NT2/D1 (cell line): ENCODE data around the gene TEDC1.

ENCODE experiments used
- SUZ12 ChIP-seq: IDR thresholded peaks from 2 replicates; pipeline ENCODE4 v1.6.1; 2011; ENCODE audit not compliant: insufficient read length, insufficient read depth; ENCODE audit errors: extremely low read depth
- YY1 ChIP-seq: IDR thresholded peaks from 2 replicates; pipeline ENCODE4 v1.6.1; 2011; ENCODE audit not compliant: insufficient read length, insufficient read depth

DNA sequence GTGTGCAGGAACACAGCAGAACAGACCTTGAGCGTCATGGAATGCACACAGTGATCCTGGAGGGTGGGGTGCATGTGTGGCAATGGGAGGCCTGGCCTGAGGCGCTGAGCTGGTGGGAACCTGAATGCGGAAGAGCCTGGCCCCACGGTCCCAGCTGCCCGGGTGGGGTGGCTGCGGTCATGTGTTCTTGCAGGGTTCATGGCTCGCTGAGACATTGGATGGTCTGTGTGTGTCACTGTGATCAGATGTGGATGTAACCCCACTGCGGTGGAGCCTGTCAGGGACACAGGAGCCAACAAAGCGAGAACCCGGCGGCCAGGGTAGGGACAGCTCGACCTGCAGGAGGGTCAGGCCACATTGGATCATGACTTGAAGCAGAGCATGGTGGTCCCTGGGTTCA is 48.2 kb upstream of the TEDC1 start:
- TF ChIP-seq YY1 (no peak), SUZ12 (no peak)
